HAP-1 (cell line): Measurements from ENCODE around the gene FBXL12.
A peak's percentile ranks its signal among the peaks of the same experiment; 100 is the strongest.
"Not testable (repeated sequence)": the region's sequence is repeated elsewhere in the genome, so short reads cannot be mapped to it uniquely, and the experiment has no call there.

ENCODE experiments used
- DNase-seq, 2 experiments: peaks; one replicate each; pipeline ENCODE4 v3.0.0-alpha.2; 2016 to 2020; ENCODE audit warnings: low spot score in 2 of 2
- H3K27me3 ChIP-seq: fragments of 250-450 bp; sonication (Bioruptor Pico); 2 replicates; pipeline ENCODE4 v1.5.1; 2020; ENCODE audit warnings: low read depth, mild to moderate bottlenecking, moderate library complexity
- H3K36me3 ChIP-seq: fragments of 250-450 bp; sonication (Bioruptor Pico); replicated peaks from 2 replicates; pipeline ENCODE4 v1.5.1; 2020; ENCODE audit warnings: mild to moderate bottlenecking
- H3K4me1 ChIP-seq: fragments of 250-450 bp; sonication (Bioruptor Pico); 2 replicates; pipeline ENCODE4 v1.5.1; 2020; ENCODE audit warnings: mild to moderate bottlenecking
- H3K4me3 ChIP-seq: fragments of 250-450 bp; sonication (Bioruptor Pico); 2 replicates; pipeline ENCODE4 v1.5.1; 2020; ENCODE audit warnings: mild to moderate bottlenecking, moderate library complexity
- H3K9me3 ChIP-seq: fragments of 250-450 bp; sonication (Bioruptor Pico); 2 replicates; pipeline ENCODE4 v1.5.1; 2020; ENCODE audit warnings: mild to moderate bottlenecking, moderate library complexity
- in situ Hi-C: fragments of 300-500 bp; cut with MboI; formaldehyde crosslinking; loops from 3 replicates; pipeline ENCODE4 v1.14.3; 2020; ENCODE audit warnings: low sequenced_read_pairs, inconsistent platforms, mixed read lengths

Gene FBXL12

DNA sequence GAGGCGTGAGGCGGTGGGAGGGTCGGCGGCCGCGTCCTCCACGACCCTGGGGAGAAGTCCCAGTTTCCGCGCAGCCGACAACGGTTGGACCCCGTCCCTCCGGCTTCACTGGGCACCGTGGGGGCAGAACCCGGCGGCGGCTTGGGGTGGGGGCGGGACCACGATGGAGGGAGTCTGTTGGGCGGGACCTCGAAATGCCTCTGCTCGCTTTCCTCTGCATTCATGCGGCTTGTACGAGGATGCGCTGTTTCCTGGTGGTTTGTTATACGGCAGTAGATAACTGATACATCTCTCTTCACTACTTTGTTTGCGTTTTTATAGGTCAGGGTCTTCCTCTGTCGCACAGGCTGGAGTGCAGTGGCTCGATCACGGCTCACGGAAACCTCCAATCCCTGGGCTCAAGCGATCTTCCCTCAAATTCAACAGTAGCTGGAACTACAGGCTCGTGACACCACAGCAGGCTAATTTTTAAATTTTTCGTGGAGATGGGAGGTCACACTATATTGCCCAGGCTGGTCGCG, 25.7 kb downstream of the FBXL12 start:
- H3K9me3 ChIP-seq, result no peaks in the 10 kb centered on the region
- H3K27me3 ChIP-seq, result no peaks in the 10 kb centered on the region
- no peaks in the 10 kb centered on the region for H3K36me3 ChIP-seq
- DNase-seq, result peak; percentile 18 to 69
- in situ Hi-C loops, result loop anchor here (5.0 to 25.0 kb wide), 2 partner anchors 171 to 481 kb away; partner anchors contain the start of genes ZNF559, ZNF561 and ZNF699
- H3K4me3 ChIP-seq, result peak overlapping the region; percentile 57
- no peaks in the 10 kb centered on the region; the same call in 1 of the 2 replicates for H3K4me1 ChIP-seq

DNA sequence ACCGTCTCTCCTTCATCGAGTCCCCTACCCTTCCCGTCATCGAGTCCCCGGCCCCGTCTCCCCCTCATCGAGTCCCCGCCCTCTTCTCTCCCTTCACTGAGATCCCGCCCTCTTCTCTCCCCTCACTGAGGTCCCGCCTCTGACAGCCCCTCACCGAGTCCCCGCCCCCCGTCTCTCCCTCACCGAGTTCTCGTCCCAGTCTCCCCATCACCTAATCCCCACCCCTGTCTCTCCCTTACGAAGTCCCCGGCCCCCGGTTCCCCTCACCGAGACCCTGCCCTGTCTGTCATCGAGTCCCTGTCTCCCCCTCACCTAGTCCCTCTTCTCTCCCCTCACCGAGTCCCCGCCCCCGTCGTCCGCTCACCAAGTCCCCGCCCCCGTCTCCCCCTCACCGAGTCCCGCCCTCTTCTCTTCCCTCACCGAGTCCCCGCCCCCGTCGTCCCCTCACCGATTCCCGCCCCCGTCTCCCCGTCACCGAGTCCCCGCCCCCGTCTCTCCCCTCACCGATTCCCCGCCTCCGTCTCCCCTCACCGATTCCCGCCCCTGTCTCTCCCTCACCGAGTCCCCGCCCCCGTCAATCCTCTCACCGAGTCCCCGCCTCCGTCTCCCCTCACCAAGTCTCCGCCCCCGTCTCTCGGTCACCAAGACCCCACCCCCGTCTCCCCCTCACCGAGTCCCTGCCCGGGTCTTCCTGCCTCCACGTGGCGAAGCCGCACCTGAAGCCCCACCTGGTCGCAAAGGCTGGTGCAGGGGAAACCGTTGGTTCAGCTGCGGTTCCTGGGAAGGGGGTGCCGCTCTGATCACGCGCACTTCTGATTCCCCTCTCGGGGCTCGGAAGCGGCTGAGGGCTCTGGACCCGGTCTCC, 26.4 kb downstream of the FBXL12 start:
- H3K9me3 ChIP-seq, result no peaks in the 10 kb centered on the region
- DNase-seq, result peak; percentile 91 to 97
- peak overlapping the region; percentile 57 for H3K4me3 ChIP-seq
- H3K36me3 ChIP-seq, result no peaks in the 10 kb centered on the region
- no peaks in the 10 kb centered on the region; the same call in 1 of the 2 replicates for H3K4me1 ChIP-seq
- no peaks in the 10 kb centered on the region for H3K27me3 ChIP-seq
- in situ Hi-C loops, result loop anchor here (5.0 to 25.0 kb wide), 2 partner anchors 170 to 480 kb away; partner anchors contain the start of genes ZNF559, ZNF561 and ZNF699

DNA sequence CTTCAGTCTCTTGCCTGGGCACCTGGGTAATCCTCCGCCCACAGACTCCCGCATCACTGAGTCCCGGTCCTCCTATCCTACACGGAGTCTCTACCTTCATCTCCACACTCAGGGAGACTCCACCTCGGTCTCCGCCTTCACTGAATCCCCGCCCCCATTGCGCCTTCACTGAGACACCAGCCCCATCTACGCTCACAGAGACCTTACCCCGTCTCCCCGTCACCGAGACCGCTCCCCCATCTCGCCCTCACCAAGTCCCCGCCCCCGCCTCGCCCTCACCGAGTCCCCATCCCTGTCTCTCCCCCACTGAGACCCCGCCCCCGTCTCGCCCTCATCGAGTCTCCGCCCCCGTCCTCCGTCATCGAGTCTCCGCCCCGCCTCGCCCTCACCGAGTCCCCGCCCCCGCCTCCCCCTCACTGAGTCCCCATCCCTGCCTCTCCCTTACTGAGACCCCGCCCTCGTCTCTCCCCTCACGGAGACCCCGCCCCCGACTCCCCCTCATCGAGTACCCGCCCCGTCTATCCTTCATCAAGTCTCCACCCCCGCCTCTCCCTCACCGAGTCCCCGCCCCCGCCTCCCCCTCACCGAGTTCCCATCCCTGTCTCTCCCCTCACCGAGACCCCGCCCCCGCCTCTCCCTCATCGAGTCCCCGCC, 27.2 kb downstream of the FBXL12 start:
- H3K4me1 ChIP-seq, result no peaks in the 10 kb centered on the region; the same call in 1 of the 2 replicates
- H3K9me3 ChIP-seq, result no peaks in the 10 kb centered on the region
- DNase-seq, result peak; percentile 87 to 98
- peak overlapping the region; percentile 43 for H3K4me3 ChIP-seq
- H3K27me3 ChIP-seq, result no peaks in the 10 kb centered on the region
- in situ Hi-C loops, result loop anchor here (5.0 to 25.0 kb wide), 2 partner anchors 169 to 479 kb away; partner anchors contain the start of genes ZNF559, ZNF561 and ZNF699
- no peaks in the 10 kb centered on the region for H3K36me3 ChIP-seq

DNA sequence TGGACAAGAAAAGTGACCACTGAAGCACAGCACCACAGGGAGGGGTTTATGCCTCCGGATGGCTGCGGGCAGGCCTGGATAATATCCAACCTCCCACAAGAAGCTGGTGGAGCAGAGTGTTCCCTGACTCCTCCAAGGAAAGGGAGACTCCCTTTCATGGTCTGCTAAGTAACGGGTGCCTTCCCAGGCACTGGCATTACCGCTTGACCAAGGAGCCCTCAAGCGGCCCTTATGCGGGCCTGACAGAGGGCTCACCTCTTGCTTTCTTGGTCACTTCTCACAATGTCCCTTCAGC, 27.9 kb downstream of the FBXL12 start:
- H3K36me3 ChIP-seq, H3K4me3 ChIP-seq, DNase-seq, H3K9me3 ChIP-seq, H3K27me3 ChIP-seq, H3K4me1 ChIP-seq: not testable (repeated sequence)
- in situ Hi-C loops, result loop anchor here (5.0 to 25.0 kb wide), 2 partner anchors 169 to 479 kb away; partner anchors contain the start of genes ZNF559, ZNF561 and ZNF699

DNA sequence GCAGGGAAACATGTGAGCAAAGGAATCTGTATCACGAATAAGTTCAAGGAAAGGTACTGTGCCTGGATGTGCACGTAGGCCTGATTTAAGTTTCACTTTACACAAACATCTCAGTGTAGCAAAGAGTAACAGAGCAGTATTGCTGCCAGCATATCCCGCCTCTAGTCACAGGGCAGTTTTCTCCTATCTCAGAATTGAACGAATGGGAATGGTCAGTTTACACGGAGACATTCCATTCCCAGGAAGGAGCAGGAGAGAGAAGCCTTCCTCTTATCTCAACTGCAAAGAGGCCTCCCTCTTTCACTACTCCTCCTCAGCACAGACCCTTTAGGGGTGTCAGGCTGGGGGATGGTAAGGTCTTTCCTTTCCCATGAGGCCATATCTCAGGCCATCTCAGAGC, 29.3 kb downstream of the FBXL12 start:
- H3K9me3 ChIP-seq, H3K4me3 ChIP-seq, H3K36me3 ChIP-seq, H3K4me1 ChIP-seq, DNase-seq, H3K27me3 ChIP-seq: not testable (repeated sequence)
- in situ Hi-C loops, result loop anchor here (25.0 kb wide), 1 partner anchor 477 kb away; the partner anchor contains the start of genes ZNF559 and ZNF699

DNA sequence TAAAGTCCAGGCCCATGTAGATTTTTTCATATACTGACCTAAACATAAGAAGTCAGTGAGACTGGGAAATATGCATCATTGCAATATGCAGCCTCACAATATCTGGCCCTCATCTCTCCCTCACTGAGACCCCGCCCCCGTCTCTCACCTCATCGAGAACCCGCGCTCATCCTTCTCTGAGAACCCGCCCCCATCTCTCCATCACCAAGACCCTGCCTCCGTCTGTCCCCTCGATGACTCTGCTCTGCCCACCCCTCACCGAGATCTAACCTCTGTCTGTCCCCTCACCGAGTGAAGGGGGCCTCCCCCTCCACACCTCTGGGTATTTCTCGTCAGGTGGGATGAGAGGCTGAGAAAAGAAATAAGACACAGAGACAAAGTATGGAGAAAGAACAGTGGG, 29.8 kb downstream of the FBXL12 start:
- DNase-seq, result no peak
- Histone ChIP-seq H3K27me3 (no peaks in the 10 kb centered on the region), H3K9me3 (no peaks in the 10 kb centered on the region), H3K4me3 (no peak overlapping the region), H3K36me3 (no peaks in the 10 kb centered on the region), H3K4me1 (no peaks in the 10 kb centered on the region)
- in situ Hi-C loops, result loop anchor here (25.0 kb wide), 1 partner anchor 477 kb away; the partner anchor contains the start of genes ZNF559 and ZNF699

DNA sequence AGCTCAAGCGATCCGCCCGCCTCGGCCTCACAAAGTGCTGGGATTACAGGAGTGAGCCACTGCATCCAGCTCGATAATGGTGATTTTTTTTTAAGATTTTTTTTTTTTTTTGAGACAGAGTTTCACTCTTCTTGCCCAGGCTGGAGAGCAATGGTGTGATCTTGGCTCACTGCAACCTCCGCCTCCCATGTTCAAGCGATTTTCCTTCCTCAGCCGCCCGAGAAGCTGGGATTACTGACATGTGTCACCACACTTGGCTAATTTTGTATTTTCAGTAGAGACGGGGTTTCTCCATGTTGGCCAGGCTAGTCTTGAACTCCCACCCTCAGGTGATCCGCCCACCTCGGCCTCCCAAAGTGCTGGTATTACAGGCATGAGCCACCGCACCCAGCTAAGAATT, 30.3 kb downstream of the FBXL12 start:
- H3K4me1 ChIP-seq, DNase-seq, H3K9me3 ChIP-seq, H3K4me3 ChIP-seq, H3K27me3 ChIP-seq, H3K36me3 ChIP-seq: not testable (repeated sequence)
- in situ Hi-C loops, result loop anchor here (25.0 kb wide), 1 partner anchor 476 kb away; the partner anchor contains the start of genes ZNF559 and ZNF699

DNA sequence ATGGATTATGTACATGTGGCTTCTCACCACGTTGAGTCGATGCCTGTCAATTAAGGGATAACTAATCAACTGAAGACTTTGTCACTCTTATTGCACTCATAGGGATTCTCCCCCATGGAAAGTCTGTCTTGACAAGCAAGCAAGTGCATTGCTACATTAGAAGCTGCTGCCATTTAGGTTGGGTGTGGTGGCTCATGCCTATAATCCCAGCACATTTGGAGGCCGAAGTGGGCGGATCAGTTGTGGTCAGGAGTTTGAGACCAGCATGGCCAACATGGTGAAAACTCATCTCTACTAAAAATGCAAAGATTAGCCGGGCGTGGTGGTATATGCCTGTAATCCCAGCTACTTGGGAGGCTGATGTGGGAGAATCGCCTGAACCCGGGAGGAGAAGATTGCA, 32.1 kb downstream of the FBXL12 start:
- Histone ChIP-seq H3K4me3 (no peak overlapping the region), H3K36me3 (no peaks in the 10 kb centered on the region), H3K4me1 (no peaks in the 10 kb centered on the region), H3K9me3 (no peaks in the 10 kb centered on the region), H3K27me3 (no peaks in the 10 kb centered on the region)
- DNase-seq, result no peak
- in situ Hi-C loops, result loop anchor here (25.0 kb wide), 1 partner anchor 475 kb away; the partner anchor contains the start of genes ZNF559 and ZNF699

DNA sequence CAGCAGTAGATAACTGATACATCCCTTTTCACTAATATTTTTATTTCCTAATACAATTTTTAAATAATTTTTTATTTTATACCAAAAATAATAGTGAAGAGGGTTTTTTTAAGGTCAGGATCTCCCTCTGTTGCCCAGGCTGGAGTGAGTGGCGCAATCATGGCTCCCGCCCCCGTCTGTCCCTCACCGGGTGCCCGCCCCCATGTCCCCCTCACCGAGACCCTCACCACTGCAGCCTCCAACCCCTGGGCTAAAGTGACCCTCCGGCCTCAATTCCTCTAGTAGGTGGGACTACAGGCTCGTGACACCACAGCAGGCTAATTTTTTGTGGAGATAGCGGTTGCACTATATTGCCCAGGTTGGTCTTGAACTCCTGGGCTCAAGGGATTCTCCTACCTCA, 32.5 kb downstream of the FBXL12 start:
- in situ Hi-C loops, result loop anchor here (25.0 kb wide), 1 partner anchor 474 kb away; the partner anchor contains the start of genes ZNF559 and ZNF699
- Histone ChIP-seq H3K27me3 (no peaks in the 10 kb centered on the region), H3K9me3 (no peaks in the 10 kb centered on the region), H3K36me3 (no peaks in the 10 kb centered on the region), H3K4me1 (no peaks in the 10 kb centered on the region), H3K4me3 (peak overlapping the region; percentile 59)
- DNase-seq, result no peak

DNA sequence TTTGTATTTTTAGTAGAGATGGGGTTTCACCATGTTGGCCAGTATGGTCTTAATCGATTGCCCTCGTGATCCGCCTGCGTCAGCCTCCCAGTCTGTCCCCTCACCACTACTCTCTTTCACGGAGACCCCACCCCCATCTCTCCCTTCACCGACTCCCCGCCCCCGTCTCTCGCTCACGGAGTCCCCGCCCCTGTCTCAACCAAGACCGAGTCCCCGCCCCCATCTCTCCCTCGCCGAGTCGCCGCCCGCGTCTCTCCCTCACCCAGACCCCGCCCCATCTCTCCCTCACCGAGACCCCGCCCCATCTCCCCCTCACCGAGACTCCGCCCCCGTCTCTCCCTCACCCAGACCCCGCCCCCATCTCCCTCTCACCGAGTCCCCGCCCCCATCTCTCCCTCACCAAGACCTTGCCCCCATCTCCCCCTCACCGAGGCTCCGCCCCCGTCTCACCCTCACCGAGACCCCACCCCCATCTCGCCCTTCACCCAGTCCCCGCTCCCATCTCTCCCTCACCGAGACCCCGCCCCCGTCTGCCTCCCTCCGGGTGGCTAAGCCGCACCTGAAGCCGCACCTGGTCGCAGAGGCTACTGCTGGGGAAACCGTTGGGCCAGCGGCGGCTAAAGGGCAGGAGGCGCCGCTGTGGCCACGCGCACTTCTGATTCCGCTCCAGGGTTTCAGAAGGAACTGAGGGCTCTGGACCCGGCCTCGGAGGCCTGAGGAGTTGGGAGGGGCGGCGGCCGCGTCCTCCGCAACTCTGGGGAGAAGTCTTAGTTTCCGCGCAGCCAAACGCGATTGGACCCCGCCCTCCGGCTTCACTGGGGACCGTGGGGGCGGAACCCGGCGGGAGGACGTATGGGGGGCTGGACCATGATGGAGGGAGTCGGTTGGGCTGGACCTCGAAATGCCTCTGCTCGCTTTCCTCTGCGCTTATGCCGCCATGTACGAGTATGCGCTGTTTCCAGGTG, 33.2 kb downstream of the FBXL12 start:
- DNase-seq, result peak; percentile 90 to 100
- in situ Hi-C loops, result loop anchor here (25.0 kb wide), 1 partner anchor 473 kb away; the partner anchor contains the start of genes ZNF559 and ZNF699
- Histone ChIP-seq H3K4me1 (no peaks in the 10 kb centered on the region), H3K27me3 (no peaks in the 10 kb centered on the region), H3K9me3 (no peaks in the 10 kb centered on the region), H3K36me3 (no peaks in the 10 kb centered on the region), H3K4me3 (peak overlapping the region; percentile 59)

DNA sequence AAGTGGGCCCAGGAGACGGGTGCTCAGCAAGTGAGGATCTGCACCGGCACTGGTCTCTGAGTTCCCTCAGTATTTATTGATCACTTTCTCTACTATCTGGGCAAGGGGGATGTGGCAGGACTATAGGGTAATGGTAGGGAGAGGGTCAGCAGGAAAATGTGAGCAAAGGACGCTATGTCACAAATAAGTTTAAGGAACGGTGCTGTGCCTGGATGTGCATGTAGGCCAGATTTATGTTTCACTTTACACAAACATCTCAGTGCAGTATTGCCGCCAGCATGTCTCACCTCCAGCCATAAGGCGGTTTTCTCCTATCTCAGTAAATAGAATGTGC, 34.7 kb downstream of the FBXL12 start:
- not testable (repeated sequence) for H3K9me3 ChIP-seq, H3K4me3 ChIP-seq, H3K36me3 ChIP-seq, H3K4me1 ChIP-seq, DNase-seq, H3K27me3 ChIP-seq
- in situ Hi-C loops, result loop anchor here (25.0 kb wide), 1 partner anchor 472 kb away; the partner anchor contains the start of genes ZNF559 and ZNF699

DNA sequence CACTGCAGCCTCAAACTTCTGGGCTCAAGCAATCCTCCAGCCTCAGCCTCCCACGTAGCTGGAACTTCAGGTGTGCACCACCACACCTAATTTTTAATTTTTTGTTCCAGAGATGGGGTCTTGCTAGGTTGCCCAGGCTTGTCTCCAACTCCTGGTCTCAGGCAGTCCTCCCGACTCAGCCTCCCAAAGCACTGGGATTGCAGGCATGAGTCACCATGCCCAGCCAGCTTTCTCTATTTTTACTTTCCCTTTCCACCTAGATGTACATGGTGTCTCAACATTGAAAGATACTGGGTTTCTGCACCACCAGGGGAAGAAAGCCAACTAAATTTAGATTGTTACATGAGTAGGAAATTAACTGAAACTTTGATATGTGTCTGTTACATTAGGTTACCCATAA, 36.5 kb downstream of the FBXL12 start:
- Histone ChIP-seq H3K27me3 (no peaks in the 10 kb centered on the region), H3K4me1 (no peaks in the 10 kb centered on the region), H3K9me3 (no peaks in the 10 kb centered on the region), H3K4me3 (no peak overlapping the region), H3K36me3 (no peaks in the 10 kb centered on the region)
- in situ Hi-C loops, result loop anchor here (25.0 kb wide), 1 partner anchor 470 kb away; the partner anchor contains the start of genes ZNF559 and ZNF699
- DNase-seq, result no peak
